Small intestine (tissue), 7 donors: Measurements from ENCODE around the gene MTIF3. TPM values are rescaled to one million over a fixed set of nuclear protein-coding genes. Genes with fewer than 3 reads are reported as not detected.

Experiments
- DNase-seq, 2 donors: peaks; one replicate each; pipeline versions ENCODE4 v3.0.0 to v3.0.0-alpha.2; 2013
- FAIRE-seq: peaks from 2 replicates; lab custom pipeline; 2012; peaks lifted over from hg19 to GRCh38; lab: Jason Lieb, UNC
- H3K27ac ChIP-seq, 3 donors: one replicate each; pipeline ENCODE4 v1.5.1; 2013; ENCODE audit warnings: low read length in 2 of 3, mild to moderate bottlenecking in 2 of 3, control low read depth in 1 of 3, inconsistent platforms in 1 of 3, low read depth in 1 of 3, moderate library complexity in 1 of 3
- H3K27me3 ChIP-seq, 3 donors: one replicate each; pipeline ENCODE4 v1.6.1; 2013; ENCODE audit warnings: low read length in 3 of 3, inconsistent platforms in 1 of 3; ENCODE audit not compliant: control insufficient read depth in 3 of 3, insufficient read depth in 3 of 3
- H3K36me3 ChIP-seq, 3 donors: one replicate each; pipeline ENCODE4 v1.6.1; 2013; ENCODE audit warnings: low read length in 3 of 3, inconsistent platforms in 1 of 3, low read depth in 1 of 3, mild to moderate bottlenecking in 1 of 3, moderate library complexity in 1 of 3; ENCODE audit not compliant: control insufficient read depth in 3 of 3, insufficient read depth in 2 of 3
- H3K4me1 ChIP-seq, 3 donors: one replicate each; pipeline ENCODE4 v1.6.1; 2013; ENCODE audit warnings: low read length in 2 of 3, inconsistent platforms in 1 of 3, low read depth in 1 of 3, mild to moderate bottlenecking in 1 of 3, moderate library complexity in 1 of 3; ENCODE audit not compliant: control insufficient read depth in 3 of 3, insufficient read depth in 2 of 3
- H3K4me3 ChIP-seq, 3 donors: one replicate each; pipeline ENCODE4 v1.5.1; 2013; ENCODE audit warnings: low read length in 3 of 3, control low read depth in 1 of 3, inconsistent platforms in 1 of 3, low read depth in 1 of 3, mild to moderate bottlenecking in 1 of 3, moderate library complexity in 1 of 3
- H3K9me3 ChIP-seq, 2 donors: one replicate each; pipeline ENCODE4 v1.6.1; 2013; ENCODE audit warnings: low read depth in 1 of 2, low read length in 1 of 2; ENCODE audit not compliant: control insufficient read depth in 2 of 2, insufficient read depth in 1 of 2
- WGBS, 3 donors: extraction: QIAGEN DNeasy Blood & Tissue Kit; methylation state at CpG; one replicate each; pipeline ENCODE4 v1.1.7; 2013; 5-methylcytosine and 5-hydroxymethylcytosine counted together
- polyA plus RNA-seq, 4 donors: library from polyadenylated mRNA; stranded (reverse) in 3 of 4; unstranded in 1 of 4; fragments of 200-250 nt in 3 of 4; fragments of 120-200 nt in 1 of 4; gene quantifications; one replicate each; pipeline versions ENCODE4 v1.2.1 to v1.2.3, GENCODE V29; 2013
- donor health status: healthy with polysubstance abuse.
- donor health status: control.
- donor health status: control.
- donor health status: Bipolar disorder and iron deficiency.
- donor health status: healthy.

MTIF3 gene
- polyA plus RNA-seq, 4 donors: 76.0 to 149 (median 110) TPM

- 72 to 74% (median 72%) methylated on average over 4 of the region's 4 CpGs for WGBS, 3 donors
- no peaks in the 10 kb centered on the region for H3K36me3 ChIP-seq
- no peak for FAIRE-seq
- H3K9me3 ChIP-seq: peaks cover 0 to 11% of the 10 kb centered on the region in 2 donors
- no peaks in the 10 kb centered on the region for H3K27me3 ChIP-seq
- no peak for DNase-seq
- H3K4me3 ChIP-seq: no peak overlapping the region
- no peaks in the 10 kb centered on the region for H3K4me1 ChIP-seq
- no peak overlapping the region for H3K27ac ChIP-seq
Observed at GRCh38 chr13:27393101-27393500, 57.3 kb downstream of the MTIF3 start.

- no peak overlapping the region for H3K27ac ChIP-seq
- WGBS, 3 donors: 53 to 77% (median 77%) methylated on average over 2 of the region's 2 CpGs
- no peaks in the 10 kb centered on the region for H3K4me1 ChIP-seq
- FAIRE-seq: no peak
- no peak for DNase-seq
- peaks cover 0 to 3% of the 10 kb centered on the region in 2 donors for H3K9me3 ChIP-seq
- no peaks in the 10 kb centered on the region for H3K27me3 ChIP-seq
- no peaks in the 10 kb centered on the region for H3K36me3 ChIP-seq
- no peak overlapping the region for H3K4me3 ChIP-seq
Observed at GRCh38 chr13:27391471-27391870, 58.9 kb downstream of the MTIF3 start.

- FAIRE-seq: no peak
Observed at GRCh38 chr13:27389891-27390290, 60.5 kb downstream of the MTIF3 start.

GRCh38 chr13:27388241-27388640 lies 62.1 kb downstream of the MTIF3 start:
- DNase-seq (no peak), FAIRE-seq (no peak)
- WGBS, 3 donors: 46 to 64% (median 58%) methylated on average over 2 of the region's 2 CpGs
- Histone ChIP-seq H3K9me3 (no peaks in the 10 kb centered on the region), H3K27me3 (no peaks in the 10 kb centered on the region), H3K36me3 (no peaks in the 10 kb centered on the region), H3K4me1 (no peaks in the 10 kb centered on the region), H3K27ac (no peak overlapping the region), H3K4me3 (no peak overlapping the region)

More at GRCh38 chr13:27389891-27390290, 60.5 kb downstream of the MTIF3 start:
- Histone ChIP-seq H3K27ac (no peak overlapping the region), H3K9me3 (no peaks in the 10 kb centered on the region), H3K36me3 (no peaks in the 10 kb centered on the region), H3K4me3 (no peak overlapping the region), H3K4me1 (no peaks in the 10 kb centered on the region), H3K27me3 (no peaks in the 10 kb centered on the region)
- 93 to 94% (median 94%) methylated on average over 7 of the region's 7 CpGs for WGBS, 3 donors
- no peak for DNase-seq

Other genes with a start within 250 kb of the MTIF3 start
- gene RPL21, start 199.0 kb downstream of the MTIF3 start, polyA plus RNA-seq: 1,000 to 10,000 TPM in 3 of 4 donors, 100 to 1,000 TPM in 1; 815 to 1,928 (median 1,534) TPM
- 10 to 100 TPM in 3 of 4 donors, 1 to 10 TPM in 1; 9.9 to 46.7 (median 34.8) TPM for gene RASL11A, start 179.7 kb downstream of the MTIF3 start, polyA plus RNA-seq
- 100 to 1,000 TPM in 2 of 4 donors, 10 to 100 TPM in 2; 58.3 to 129 (median 112) TPM for gene GTF3A, start 25.9 kb downstream of the MTIF3 start, polyA plus RNA-seq
- 10 to 100 TPM in 3 of 4 donors, 1 to 10 TPM in 1; 9.6 to 26.2 (median 18.2) TPM for gene LNX2, start 170.0 kb upstream of the MTIF3 start, polyA plus RNA-seq
- gene POLR1D, start 171.3 kb upstream of the MTIF3 start, polyA plus RNA-seq: 100 to 1,000 TPM; 145 to 192 (median 165) TPM